ENCODE measurements around the gene CERS4. TPM values are rescaled to one million over a fixed set of nuclear protein-coding genes. Genes with fewer than 3 reads are reported as not detected.
"Not testable (repeated sequence)": the region's sequence is repeated elsewhere in the genome, so short reads cannot be mapped to it uniquely, and the experiment has no call there.

The CERS4 gene
- total RNA-seq, 4 donors from 2014 or later, result 18.4 to 34.1 (median 26.6) TPM

DNA sequence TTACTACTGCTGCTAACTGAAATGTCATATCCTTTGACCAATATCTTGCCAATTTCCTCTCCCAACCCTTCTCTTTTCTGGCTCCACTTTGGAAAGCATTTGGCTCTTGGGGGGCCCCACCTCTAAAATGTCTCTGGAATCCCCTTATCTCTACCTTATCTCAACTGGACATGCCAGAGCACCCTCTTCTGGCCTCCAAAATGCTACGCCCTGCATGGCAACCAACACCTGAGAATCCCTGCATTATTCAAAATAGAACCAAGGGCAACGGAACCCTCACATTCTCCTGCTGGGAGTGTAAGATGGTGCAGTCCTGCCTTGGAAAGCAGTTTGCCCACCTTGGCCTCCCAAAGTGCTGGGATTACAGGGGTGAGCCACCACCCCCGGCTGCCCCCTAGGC lies 35.3 kb downstream of the CERS4 start:
- TF ChIP-seq, protein P1, sequence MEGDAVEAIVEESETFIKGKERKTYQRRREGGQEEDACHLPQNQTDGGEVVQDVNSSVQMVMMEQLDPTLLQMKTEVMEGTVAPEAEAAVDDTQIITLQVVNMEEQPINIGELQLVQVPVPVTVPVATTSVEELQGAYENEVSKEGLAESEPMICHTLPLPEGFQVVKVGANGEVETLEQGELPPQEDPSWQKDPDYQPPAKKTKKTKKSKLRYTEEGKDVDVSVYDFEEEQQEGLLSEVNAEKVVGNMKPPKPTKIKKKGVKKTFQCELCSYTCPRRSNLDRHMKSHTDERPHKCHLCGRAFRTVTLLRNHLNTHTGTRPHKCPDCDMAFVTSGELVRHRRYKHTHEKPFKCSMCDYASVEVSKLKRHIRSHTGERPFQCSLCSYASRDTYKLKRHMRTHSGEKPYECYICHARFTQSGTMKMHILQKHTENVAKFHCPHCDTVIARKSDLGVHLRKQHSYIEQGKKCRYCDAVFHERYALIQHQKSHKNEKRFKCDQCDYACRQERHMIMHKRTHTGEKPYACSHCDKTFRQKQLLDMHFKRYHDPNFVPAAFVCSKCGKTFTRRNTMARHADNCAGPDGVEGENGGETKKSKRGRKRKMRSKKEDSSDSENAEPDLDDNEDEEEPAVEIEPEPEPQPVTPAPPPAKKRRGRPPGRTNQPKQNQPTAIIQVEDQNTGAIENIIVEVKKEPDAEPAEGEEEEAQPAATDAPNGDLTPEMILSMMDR (IDR thresholded peaks at IDR 0.05), result no peak
- DNase-seq (ENCODE audit: low spot score), result no peak
- ATAC-seq (ENCODE audit: low FRiP score), result no peak

DNA sequence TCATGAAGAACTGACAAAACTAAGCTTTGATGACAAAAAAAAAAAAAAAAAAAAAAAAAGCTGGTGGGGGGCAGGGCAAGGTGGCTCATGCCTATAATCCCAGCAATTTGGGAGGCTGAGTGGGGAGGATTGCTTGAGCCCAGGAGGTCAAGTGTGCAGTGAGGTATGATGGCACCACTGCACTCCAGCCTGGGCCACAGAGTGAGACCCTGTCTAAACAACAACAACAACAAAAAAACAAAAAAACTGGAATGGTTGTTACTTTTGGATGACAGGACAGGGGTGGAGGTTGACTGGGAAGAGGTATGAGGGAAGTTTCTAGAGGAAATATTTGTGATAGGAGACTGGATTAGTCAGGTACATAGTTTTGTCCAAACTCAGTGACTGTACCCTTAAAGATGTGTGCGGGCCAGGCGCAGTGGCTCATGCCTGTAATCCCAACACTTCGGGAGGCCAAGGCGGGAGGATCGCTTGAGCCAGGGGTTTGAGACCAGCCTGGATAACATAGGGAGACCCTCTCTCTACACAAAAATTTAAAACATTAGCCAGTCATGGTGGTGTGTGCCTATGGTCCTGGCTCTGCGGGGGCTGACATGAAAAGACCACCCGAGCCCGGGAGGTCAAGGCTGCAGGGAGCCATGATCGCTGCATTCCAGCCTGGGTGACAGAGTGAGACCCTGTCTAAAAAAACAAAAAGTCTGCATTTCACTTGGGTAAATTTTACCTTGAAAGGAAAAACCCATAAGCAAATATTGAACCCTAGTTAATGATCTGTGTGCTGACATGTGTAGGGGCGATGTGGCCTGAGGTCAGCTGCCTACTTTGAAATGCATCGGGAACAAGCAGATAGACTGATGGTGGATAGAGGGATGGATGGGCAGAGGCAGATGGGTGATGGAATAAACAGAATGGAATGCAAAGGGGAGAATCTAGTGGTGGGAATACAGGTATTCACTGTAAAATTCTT lies 37.0 kb downstream of the CERS4 start:
- no peak for DNase-seq (ENCODE audit: low spot score)
- no peak for ATAC-seq (ENCODE audit: low FRiP score)
- TF ChIP-seq, protein P1 (IDR thresholded peaks at IDR 0.05), result no peak

DNA sequence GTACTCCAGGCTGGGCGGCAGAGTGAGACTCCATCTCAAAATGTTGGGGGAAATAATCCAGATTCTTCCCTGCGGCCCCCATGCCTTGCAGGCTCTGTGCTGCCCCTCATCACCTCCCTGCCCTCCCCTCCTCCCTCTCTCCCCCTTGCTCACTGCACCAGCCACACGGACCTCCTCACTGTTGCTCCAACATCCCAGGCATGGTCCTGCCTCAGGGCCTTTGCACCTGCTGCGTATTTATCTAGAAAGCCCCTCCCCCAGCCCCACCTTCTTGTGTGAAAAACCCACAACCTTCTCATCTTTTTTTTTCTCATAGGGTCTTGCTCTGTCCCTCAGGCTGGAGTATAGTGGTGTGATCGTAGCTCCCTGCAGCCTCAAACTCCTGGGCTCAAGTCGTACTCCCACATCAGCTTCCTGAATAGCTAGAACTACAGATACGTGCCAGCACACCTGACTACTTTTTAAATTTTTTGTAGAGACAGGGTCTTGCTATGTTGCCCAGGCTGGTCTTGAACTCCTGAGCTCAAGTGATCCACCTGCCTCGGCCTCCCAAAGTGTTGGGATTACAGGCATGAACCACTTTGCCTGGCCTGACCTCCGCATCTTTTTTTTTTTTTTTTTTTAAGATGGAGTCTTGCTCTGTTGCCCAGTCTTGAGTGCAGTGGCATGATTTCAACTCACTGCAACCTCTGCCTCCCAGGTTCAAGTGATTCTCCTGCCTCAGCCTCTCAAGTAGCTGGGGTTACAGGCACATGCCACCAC lies 38.1 kb downstream of the CERS4 start:
- not testable (repeated sequence) for ATAC-seq (ENCODE audit: low FRiP score)

DNA sequence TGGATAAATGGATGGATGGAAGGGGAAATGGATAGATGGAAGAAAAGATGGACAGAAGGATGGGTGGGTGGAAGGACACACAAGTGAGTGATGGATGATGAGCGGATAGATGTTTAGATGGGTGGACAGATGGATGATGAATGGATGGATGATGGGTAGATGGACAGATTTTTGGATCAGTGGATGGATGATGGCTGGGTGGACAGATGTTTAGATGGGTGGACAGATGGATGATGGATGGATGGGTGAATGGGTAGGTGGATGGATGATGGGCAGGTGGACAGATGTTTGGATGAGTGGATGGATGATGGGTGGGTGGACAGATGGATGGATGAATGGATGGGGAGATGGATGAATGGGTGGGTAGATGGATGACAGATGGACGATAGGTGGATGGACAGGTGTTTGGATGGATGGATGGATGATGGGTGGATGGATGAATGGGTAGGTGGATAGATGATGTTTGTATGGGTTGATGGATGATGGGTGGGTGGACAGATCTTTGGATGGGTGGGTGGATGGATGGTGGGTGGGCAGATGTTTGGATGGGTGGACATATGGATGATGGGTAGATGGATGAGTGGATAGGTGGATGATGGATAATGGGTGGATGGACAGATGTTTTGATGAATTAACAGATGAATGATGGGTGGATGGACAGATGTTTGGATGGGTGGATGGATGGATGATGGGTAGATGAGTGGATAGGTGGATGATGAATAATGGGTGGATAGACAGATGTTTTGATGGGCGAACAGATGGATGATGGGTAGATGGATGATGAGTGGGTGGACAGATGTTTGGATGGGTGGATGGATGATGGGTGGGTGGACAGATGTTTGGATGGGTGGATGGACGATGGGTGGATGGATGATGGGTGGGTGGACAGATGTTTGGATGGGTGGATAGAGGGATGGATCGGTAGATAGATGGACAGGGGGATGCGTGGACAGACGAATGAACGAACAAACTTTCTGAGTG lies 39.5 kb downstream of the CERS4 start:
- ATAC-seq (ENCODE audit: low FRiP score), result no peak
- TF ChIP-seq, protein P1 (IDR thresholded peaks at IDR 0.05), result no peak
- no peak for DNase-seq (ENCODE audit: low spot score)

More for the DNA sequence above, 38.1 kb downstream of the CERS4 start:
- DNase-seq (ENCODE audit: low spot score), result not testable (repeated sequence)

DNA sequence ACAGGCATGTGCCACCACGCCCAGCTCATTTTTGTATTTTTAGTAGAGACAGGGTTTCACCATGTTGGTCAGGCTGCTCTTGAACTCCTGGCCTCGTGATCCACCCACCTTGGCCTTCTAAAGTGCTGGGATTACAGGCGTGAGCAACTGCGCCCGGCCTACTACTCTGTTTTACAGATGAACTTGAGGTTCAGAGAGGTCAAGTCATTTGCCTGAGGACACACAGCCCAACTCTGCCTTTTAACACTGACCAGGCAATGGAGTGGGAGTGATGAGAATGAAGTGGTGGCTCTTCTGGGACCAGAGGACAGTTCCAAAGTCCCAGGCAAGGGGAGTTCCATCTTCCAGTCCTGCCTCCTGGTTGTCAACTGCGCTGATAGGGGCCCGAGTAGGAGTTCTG lies 41.4 kb downstream of the CERS4 start:
- TF ChIP-seq, protein P1 (IDR thresholded peaks at IDR 0.05), result no peak
- DNase-seq (ENCODE audit: low spot score) (no peak), ATAC-seq (ENCODE audit: low FRiP score) (no peak)

DNA sequence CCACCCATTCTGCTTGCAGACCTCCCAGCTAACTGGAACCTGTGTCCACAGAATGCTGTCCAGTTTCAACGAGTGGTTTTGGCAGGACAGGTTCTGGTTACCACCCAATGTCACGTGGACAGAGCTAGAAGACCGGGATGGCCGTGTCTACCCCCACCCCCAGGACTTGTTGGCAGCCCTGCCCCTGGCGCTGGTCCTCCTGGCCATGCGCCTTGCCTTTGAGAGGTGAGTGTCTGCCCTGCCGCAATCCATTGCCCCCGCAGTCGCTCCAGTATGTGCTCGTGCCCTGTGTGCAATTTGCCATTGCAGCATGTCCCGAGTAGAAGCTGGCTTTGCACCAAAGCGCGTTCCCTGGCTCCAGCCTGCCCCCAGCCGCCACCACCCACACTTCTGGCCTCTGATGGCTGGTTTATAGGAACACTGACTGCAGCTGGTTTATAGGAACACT lies 41.9 kb downstream of the CERS4 start:
- TF ChIP-seq, protein P1 (IDR thresholded peaks at IDR 0.05), result no peak
- DNase-seq (ENCODE audit: low spot score) (no peak), ATAC-seq (ENCODE audit: low FRiP score) (peak; percentile 65)
